HG02642 (cell line): ENCODE results near the gene SLC6A8.
"Not testable (repeated sequence)": the region's sequence is repeated elsewhere in the genome, so short reads cannot be mapped to it uniquely, and the experiment has no call there.

Experiments used
- ATAC-seq: cut with Tn5 transposase; IDR thresholded peaks from one replicate; pipeline ENCODE4 v1.9.1; 2021; ENCODE audit warnings: mild to moderate bottlenecking; ENCODE audit not compliant: unreplicated experiment, poor library complexity

Gene SLC6A8

GRCh38 chrX:153742796-153743467, 55.2 kb downstream of the SLC6A8 start:
- not testable (repeated sequence) for ATAC-seq

- ATAC-seq: not testable (repeated sequence)
These were observed 55.9 kb downstream of the SLC6A8 start for GRCh38 chrX:153743468-153744209.

GRCh38 chrX:153744210-153745066, 56.7 kb downstream of the SLC6A8 start:
- ATAC-seq: no peak

GRCh38 chrX:153745067-153745433, 57.3 kb downstream of the SLC6A8 start:
- ATAC-seq: not testable (repeated sequence)
